H1 (cell line): ENCODE results near the gene COL6A3. TPM values are rescaled to one million over a fixed set of nuclear protein-coding genes. Genes with fewer than 3 reads are reported as not detected.

Experiments used
- MAFK ChIP-seq: IDR thresholded peaks from 2 replicates; pipeline ENCODE4 v1.6.1; 2012; ENCODE audit warnings: low read depth, mild to moderate bottlenecking, improper control_type of control experiment, low read length
- SP1 ChIP-seq: IDR thresholded peaks from 2 replicates; pipeline ENCODE4 v1.6.1; 2011; ENCODE audit warnings: low read depth, low read length
- polyA plus RNA-seq, 7 experiments: library from polyadenylated mRNA; depleted of rRNA in 3 of 7; stranded (reverse) in 5 of 7; unstranded in 2 of 7; fragments of >200 nt in 5 of 7; fragments of 200-250 nt in 2 of 7; gene quantifications; 1 replicate in 5 of 7; 2 replicates in 1 of 7; 4 replicates in 1 of 7; pipeline versions ENCODE4 v1.2.1 to v1.2.3, GENCODE V29; 2011 to 2013; ENCODE audit warnings: missing spikeins in 2 of 7, mixed read lengths in 2 of 7
- total RNA-seq: library from RNA; stranded (reverse); fragmentation: NEBNext Ultra II Directional; extraction: Animal tissue kit (Norgen Biotek cat#: 25700); gene quantifications from 2 replicates; pipeline ENCODE4 v1.2.1, GENCODE V29; 2021

COL6A3 gene
- total and polyA plus RNA-seq, 2 of the 8 experiments (the other 6 are each of a cell fraction or from before 2014, with no cell fraction given) = 1.2 to 3.4 TPM

DNA sequence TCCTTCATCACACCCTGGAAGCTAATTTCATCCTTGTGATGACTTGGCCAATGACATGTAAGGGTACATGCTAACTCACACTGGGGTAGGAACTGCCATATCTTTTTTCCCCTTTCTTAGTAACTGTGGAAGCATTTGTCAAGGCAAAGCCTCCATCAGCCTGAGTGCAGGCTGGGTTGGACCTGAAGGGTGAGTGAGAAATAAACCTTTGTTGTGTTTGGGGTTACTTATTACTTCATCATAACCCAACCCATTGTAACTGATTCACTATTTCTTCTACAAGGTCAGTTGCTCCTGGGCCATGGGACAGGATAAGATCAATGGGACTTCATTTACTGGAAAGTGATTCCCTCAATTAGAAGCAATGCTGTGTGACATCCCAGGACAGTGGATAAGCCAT is 108.4 kb downstream of the COL6A3 start (continued):
- TF ChIP-seq MAFK = no peak
- TF ChIP-seq SP1 = no peak
